Measurements from ENCODE around the gene VPS37B. TPM values are rescaled to one million over a fixed set of nuclear protein-coding genes. Genes with fewer than 3 reads are reported as not detected.

VPS37B gene
- total and polyA plus RNA-seq, 8 donors = 13.5 to 30.1 (median 18.6) TPM

- Histone ChIP-seq H3K36me3 (no peaks in the 10 kb centered on the region), H3K4me3 (no peak overlapping the region), H3K27ac (peak overlapping the region in 2 of 4 donors; percentile 88 to 93), H3K9me3 (no peaks in the 10 kb centered on the region), H3K4me1 (peaks cover 52 to 72% (median 54%) of the 10 kb centered on the region in 3 donors), H3K27me3 (no peaks in the 10 kb centered on the region)
- intact Hi-C loops (cut with DNase I) = loop anchor here in 1 of 3 donors (10.0 kb wide), 1 partner anchor 45 kb away; no protein-coding TSS in a partner anchor
- ATAC-seq (no peak), FAIRE-seq (no peak), DNase-seq (peak in 2 of 6 donors; percentile 61 to 71)
- 65 to 72% methylated on average over 18 of the region's 18 CpGs for WGBS, 2 donors
- TF ChIP-seq CTCF (IDR thresholded peaks at IDR 0.05) = no peak
These were observed 55.9 kb downstream of the VPS37B start for GRCh38 chr12:122839907-122840554.

- no peaks in the 10 kb centered on the region for H3K9me3 ChIP-seq
- 87 to 92% methylated on average over 5 of the region's 5 CpGs for WGBS, 2 donors
- H3K27ac ChIP-seq = peak overlapping the region in 3 of 4 donors; percentile 19 to 93 (median 88)
- no peak overlapping the region for H3K4me3 ChIP-seq
- H3K36me3 ChIP-seq = no peaks in the 10 kb centered on the region
- H3K27me3 ChIP-seq = no peaks in the 10 kb centered on the region
- no peak for TF ChIP-seq CTCF (IDR thresholded peaks at IDR 0.05)
- FAIRE-seq (no peak), ATAC-seq (no peak), DNase-seq (no peak)
- peaks cover 47 to 68% (median 52%) of the 10 kb centered on the region in 3 donors for H3K4me1 ChIP-seq
- intact Hi-C loops (cut with DNase I) = no loop called here
These were observed 57.1 kb downstream of the VPS37B start for GRCh38 chr12:122838841-122839240.

GRCh38 chr12:122837306-122838265 lies 58.3 kb downstream of the VPS37B start:
- H3K36me3 ChIP-seq = no peaks in the 10 kb centered on the region
- peaks cover 35 to 55% (median 52%) of the 10 kb centered on the region in 3 donors for H3K4me1 ChIP-seq
- TF ChIP-seq CTCF (IDR thresholded peaks at IDR 0.05) = no peak
- no peaks in the 10 kb centered on the region for H3K27me3 ChIP-seq
- intact Hi-C loops (cut with DNase I) = no loop called here
- FAIRE-seq = no peak
- DNase-seq = peak in 4 of 6 donors; percentile 51 to 66 (median 58)
- 23 to 24% methylated on average over 22 of the region's 22 CpGs for WGBS, 2 donors
- H3K27ac ChIP-seq = peak overlapping the region; percentile 57 to 93 (median 79)
- no peaks in the 10 kb centered on the region for H3K9me3 ChIP-seq
- peak; percentile 11 to 35 (median 27) for ATAC-seq
- peak overlapping the region in 2 of 4 donors; percentile 67 to 68 for H3K4me3 ChIP-seq

GRCh38 chr12:122836027-122836921 lies 59.6 kb downstream of the VPS37B start:
- intact Hi-C loops (cut with DNase I) = no loop called here
- FAIRE-seq (no peak), ATAC-seq (peak; percentile 30 to 49 (median 44)), DNase-seq (peak in 3 of 6 donors; percentile 44 to 68 (median 54))
- 1% methylated on average over 42 of the region's 42 CpGs for WGBS, 2 donors
- Histone ChIP-seq H3K4me3 (peak overlapping the region; percentile 46 to 89 (median 68)), H3K4me1 (peaks cover 29 to 43% (median 41%) of the 10 kb centered on the region in 3 donors), H3K27ac (peak overlapping the region; percentile 57 to 93 (median 79)), H3K9me3 (no peaks in the 10 kb centered on the region), H3K27me3 (no peaks in the 10 kb centered on the region), H3K36me3 (no peaks in the 10 kb centered on the region)
- TF ChIP-seq CTCF (IDR thresholded peaks at IDR 0.05) = no peak

Data from pancreas (tissue), 10 donors.